ENCODE measurements around the gene NECAP2. TPM values are rescaled to one million over a fixed set of nuclear protein-coding genes. Genes with fewer than 3 reads are reported as not detected.
A peak's percentile ranks its signal among the peaks of the same experiment; 100 is the strongest.
"Not testable (repeated sequence)": the region's sequence is repeated elsewhere in the genome, so short reads cannot be mapped to it uniquely, and the experiment has no call there.

Gene NECAP2
- total and polyA plus RNA-seq, 4 donors: 37.5 to 60.4 (median 38.1) TPM

DNA sequence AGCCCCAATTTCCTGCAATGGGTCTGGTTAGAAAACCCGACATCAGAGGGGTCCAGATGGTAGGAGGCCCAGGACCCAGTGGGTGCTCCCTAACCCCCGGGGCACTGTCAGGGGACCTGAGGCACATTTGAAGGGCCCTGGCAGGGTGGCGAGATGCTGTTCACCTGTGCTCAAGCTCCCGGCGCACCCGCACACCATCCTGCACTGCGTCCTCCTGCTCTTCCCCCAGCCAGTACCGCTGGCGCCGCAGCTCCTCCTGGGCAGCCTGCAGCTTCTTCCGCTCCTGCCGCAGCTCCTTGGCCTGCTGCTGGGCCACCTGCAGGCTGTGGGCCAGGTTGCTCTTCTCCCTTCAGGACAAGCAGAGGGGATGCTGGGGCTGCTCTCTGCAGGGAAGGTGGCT lies 37.6 kb downstream of the NECAP2 start:
- H3K27me3 ChIP-seq (ENCODE audit: control insufficient read depth in 1 of 2, insufficient read depth in 2 of 2, low read length in 1 of 2): no peaks in the 10 kb centered on the region
- intact Hi-C loops (cut with DNase I): no loop called here
- H3K4me1 ChIP-seq (ENCODE audit: control insufficient read depth in 1 of 2, insufficient read depth in 2 of 2, low read length in 2 of 2): no peaks in the 10 kb centered on the region
- no peak overlapping the region for H3K27ac ChIP-seq (ENCODE audit: low read depth in 1 of 2, low read length in 2 of 2)
- H3K9me3 ChIP-seq (ENCODE audit: control insufficient read depth, low read length): no peaks in the 10 kb centered on the region
- no peak overlapping the region for H3K4me3 ChIP-seq (ENCODE audit: low read length in 2 of 2)
- ATAC-seq (ENCODE audit: low FRiP score): no peak
- peaks cover 4 to 6% of the 10 kb centered on the region in 2 donors for H3K36me3 ChIP-seq (ENCODE audit: control insufficient read depth in 1 of 2, insufficient read depth in 2 of 2, low read length in 1 of 2)
- 95% methylated on average over 12 of the region's 12 CpGs for WGBS, 2 donors
- peak in 1 of 2 donors; percentile 43 for DNase-seq

DNA sequence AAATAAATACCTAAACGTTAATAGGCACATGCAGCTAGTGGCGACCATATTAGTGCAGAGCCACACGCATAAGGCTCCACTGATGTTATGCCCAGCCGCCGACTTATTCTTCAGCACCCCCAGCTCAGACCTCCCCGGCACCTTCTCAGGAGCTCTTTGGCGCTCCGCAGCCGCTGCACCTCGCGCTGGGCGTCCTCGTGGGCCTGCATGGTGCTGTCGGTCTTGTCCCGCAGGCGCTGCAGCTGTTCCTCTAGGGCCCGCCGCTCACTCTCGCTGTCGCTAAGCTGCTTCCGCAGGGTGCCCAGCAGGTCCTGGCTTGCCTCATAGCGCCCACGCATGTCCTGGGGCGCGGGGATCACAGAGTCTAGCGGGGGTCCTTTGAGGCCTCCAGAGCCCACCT lies 42.6 kb downstream of the NECAP2 start:
- H3K4me1 ChIP-seq (ENCODE audit: control insufficient read depth in 1 of 2, insufficient read depth in 2 of 2, low read length in 2 of 2); H3K4me3 ChIP-seq (ENCODE audit: low read length in 2 of 2); H3K27me3 ChIP-seq (ENCODE audit: control insufficient read depth in 1 of 2, insufficient read depth in 2 of 2, low read length in 1 of 2); intact Hi-C loops (cut with DNase I); H3K27ac ChIP-seq (ENCODE audit: low read depth in 1 of 2, low read length in 2 of 2); H3K9me3 ChIP-seq (ENCODE audit: control insufficient read depth, low read length); ATAC-seq (ENCODE audit: low FRiP score); H3K36me3 ChIP-seq (ENCODE audit: control insufficient read depth in 1 of 2, insufficient read depth in 2 of 2, low read length in 1 of 2): not testable (repeated sequence)
- 97 to 98% methylated on average over 26 of the region's 26 CpGs for whole genome bisulfite sequencing, 2 donors
- peak in 1 of 2 donors; percentile 72 for DNase-seq

DNA sequence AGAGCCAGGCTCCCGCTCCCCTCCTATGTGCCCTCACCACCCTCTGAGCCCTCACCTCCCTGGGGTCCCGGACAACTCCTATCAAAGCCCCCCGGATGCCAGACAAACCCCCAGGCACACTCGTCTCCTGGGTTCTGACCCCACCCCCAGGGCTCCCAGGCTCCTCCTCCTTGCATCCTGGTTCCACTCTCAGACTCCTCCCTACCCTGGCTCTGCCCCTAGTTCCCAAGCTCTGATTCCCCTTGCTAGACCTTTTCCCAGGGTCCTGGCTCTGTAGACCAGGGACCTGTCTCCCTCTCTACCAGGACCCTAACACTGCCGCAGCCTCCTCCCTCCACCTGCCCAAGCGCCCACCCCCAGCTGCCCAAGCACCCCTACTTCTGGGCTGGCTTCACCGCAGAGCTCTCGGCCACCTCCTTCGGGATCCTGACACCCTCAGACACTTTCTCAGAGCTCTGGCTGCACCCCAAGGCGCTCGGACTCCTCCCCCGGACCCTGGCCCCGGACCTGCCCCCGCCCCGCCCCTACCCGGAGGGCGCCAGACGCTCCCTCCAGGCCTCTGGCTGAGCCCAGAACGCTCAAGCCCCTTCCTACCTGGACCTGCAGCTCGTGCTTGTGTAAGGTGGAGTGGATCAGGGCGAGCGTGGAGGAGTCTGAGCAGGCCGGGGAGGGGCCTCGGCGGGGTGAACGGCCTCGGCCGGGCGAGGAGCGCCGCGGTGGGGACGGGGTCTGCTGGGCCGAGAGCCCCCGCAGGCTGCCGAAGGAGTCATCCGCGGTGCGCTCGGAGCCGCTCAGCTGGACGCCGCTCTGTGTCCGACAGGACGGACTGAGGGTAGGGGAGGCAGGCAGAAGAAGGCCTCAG lies 43.3 kb downstream of the NECAP2 start:
- DNase-seq (peak in 1 of 2 donors; percentile 58), ATAC-seq (ENCODE audit: low FRiP score) (peak; percentile 8)
- H3K27me3 ChIP-seq (ENCODE audit: control insufficient read depth in 1 of 2, insufficient read depth in 2 of 2, low read length in 1 of 2); H3K27ac ChIP-seq (ENCODE audit: low read depth in 1 of 2, low read length in 2 of 2); H3K9me3 ChIP-seq (ENCODE audit: control insufficient read depth, low read length); H3K36me3 ChIP-seq (ENCODE audit: control insufficient read depth in 1 of 2, insufficient read depth in 2 of 2, low read length in 1 of 2); intact Hi-C loops (cut with DNase I); H3K4me1 ChIP-seq (ENCODE audit: control insufficient read depth in 1 of 2, insufficient read depth in 2 of 2, low read length in 2 of 2); H3K4me3 ChIP-seq (ENCODE audit: low read length in 2 of 2): not testable (repeated sequence)
- 85 to 86% methylated on average over 36 to 45 of the region's 45 CpGs for WGBS, 2 donors

DNA sequence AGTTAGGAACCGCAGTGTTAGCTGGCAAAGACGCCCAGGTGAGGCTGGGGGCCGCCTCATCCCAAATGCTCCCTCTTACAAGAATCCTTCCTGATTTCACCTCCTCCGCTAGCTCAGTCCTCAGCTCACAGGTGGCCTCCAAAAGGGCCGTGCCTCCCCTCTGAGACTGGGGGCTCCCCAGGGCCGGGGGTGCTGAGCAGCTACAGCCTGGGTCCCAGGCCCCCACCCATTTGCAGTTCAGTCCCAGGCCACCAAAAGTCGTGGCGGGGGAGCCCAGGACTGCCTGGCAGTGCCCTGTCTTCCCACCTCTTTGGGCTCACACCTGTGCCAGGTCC lies 43.9 kb downstream of the NECAP2 start:
- H3K27ac ChIP-seq (ENCODE audit: low read depth in 1 of 2, low read length in 2 of 2): no peak overlapping the region
- no peak overlapping the region for H3K4me3 ChIP-seq (ENCODE audit: low read length in 2 of 2)
- peaks cover 0 to 1% of the 10 kb centered on the region in 2 donors for H3K36me3 ChIP-seq (ENCODE audit: control insufficient read depth in 1 of 2, insufficient read depth in 2 of 2, low read length in 1 of 2)
- H3K4me1 ChIP-seq (ENCODE audit: control insufficient read depth in 1 of 2, insufficient read depth in 2 of 2, low read length in 2 of 2): no peaks in the 10 kb centered on the region
- intact Hi-C loops (cut with DNase I): no loop called here
- peak in 1 of 2 donors; percentile 43 for DNase-seq
- 93 to 96% methylated on average over 8 of the region's 8 CpGs for WGBS, 2 donors
- no peaks in the 10 kb centered on the region for H3K9me3 ChIP-seq (ENCODE audit: control insufficient read depth, low read length)
- H3K27me3 ChIP-seq (ENCODE audit: control insufficient read depth in 1 of 2, insufficient read depth in 2 of 2, low read length in 1 of 2): no peaks in the 10 kb centered on the region
- no peak for ATAC-seq (ENCODE audit: low FRiP score)

DNA sequence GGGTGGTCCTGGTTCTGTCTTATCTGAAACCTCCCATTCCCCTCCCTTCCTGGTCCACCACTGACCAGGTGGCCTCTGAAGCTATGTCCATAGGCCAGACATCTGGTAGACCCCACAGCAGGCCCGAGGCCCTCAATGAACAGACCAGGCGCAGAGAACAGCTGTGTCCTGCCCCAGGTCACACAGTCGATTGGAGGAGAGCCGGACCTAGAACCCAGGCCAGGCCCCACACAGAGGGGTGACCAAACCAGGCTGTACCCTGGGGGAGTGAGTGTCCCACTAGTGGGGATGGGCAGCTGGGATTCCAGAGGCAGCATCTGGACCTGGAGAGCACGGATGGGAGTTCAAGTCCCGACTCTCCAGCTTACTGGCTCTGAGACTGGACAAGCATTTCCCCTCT lies 44.4 kb downstream of the NECAP2 start:
- Histone ChIP-seq H3K36me3 (ENCODE audit: control insufficient read depth in 1 of 2, insufficient read depth in 2 of 2, low read length in 1 of 2) (peaks cover 0 to 1% of the 10 kb centered on the region in 2 donors), H3K4me1 (ENCODE audit: control insufficient read depth in 1 of 2, insufficient read depth in 2 of 2, low read length in 2 of 2) (no peaks in the 10 kb centered on the region), H3K27me3 (ENCODE audit: control insufficient read depth in 1 of 2, insufficient read depth in 2 of 2, low read length in 1 of 2) (no peaks in the 10 kb centered on the region), H3K9me3 (ENCODE audit: control insufficient read depth, low read length) (no peaks in the 10 kb centered on the region), H3K4me3 (ENCODE audit: low read length in 2 of 2) (no peak overlapping the region), H3K27ac (ENCODE audit: low read depth in 1 of 2, low read length in 2 of 2) (no peak overlapping the region)
- ATAC-seq (ENCODE audit: low FRiP score): no peak
- peak in 1 of 2 donors; percentile 47 for DNase-seq
- 91 to 93% methylated on average over 6 of the region's 6 CpGs for WGBS, 2 donors
- intact Hi-C loops (cut with DNase I): no loop called here

DNA sequence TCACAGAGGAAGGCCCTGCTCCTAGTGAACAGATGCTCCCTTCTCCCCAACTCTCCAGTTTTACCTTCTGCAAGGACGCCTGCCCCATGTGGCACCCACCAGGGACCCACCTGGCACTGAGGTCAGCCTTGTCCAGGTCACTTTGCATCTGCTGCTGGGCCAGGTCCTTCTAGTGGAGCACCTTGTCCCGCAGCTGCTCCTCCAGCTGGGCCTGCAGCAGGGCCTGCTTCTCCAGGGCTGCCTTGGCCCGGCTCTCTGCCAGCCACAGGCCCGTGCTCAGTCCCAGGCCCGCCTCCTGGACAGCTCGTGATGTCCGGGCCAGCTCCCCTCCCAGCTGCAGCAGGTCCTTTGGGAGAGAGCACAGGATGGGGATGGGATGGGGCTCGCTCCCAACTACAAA lies 45.8 kb downstream of the NECAP2 start:
- H3K9me3 ChIP-seq (ENCODE audit: control insufficient read depth, low read length); intact Hi-C loops (cut with DNase I); H3K4me1 ChIP-seq (ENCODE audit: control insufficient read depth in 1 of 2, insufficient read depth in 2 of 2, low read length in 2 of 2); H3K27me3 ChIP-seq (ENCODE audit: control insufficient read depth in 1 of 2, insufficient read depth in 2 of 2, low read length in 1 of 2); H3K27ac ChIP-seq (ENCODE audit: low read depth in 1 of 2, low read length in 2 of 2); H3K4me3 ChIP-seq (ENCODE audit: low read length in 2 of 2); ATAC-seq (ENCODE audit: low FRiP score); H3K36me3 ChIP-seq (ENCODE audit: control insufficient read depth in 1 of 2, insufficient read depth in 2 of 2, low read length in 1 of 2): not testable (repeated sequence)
- 76 to 78% methylated on average over 8 of the region's 8 CpGs for WGBS, 2 donors
- peak in 1 of 2 donors; percentile 49 for DNase-seq

DNA sequence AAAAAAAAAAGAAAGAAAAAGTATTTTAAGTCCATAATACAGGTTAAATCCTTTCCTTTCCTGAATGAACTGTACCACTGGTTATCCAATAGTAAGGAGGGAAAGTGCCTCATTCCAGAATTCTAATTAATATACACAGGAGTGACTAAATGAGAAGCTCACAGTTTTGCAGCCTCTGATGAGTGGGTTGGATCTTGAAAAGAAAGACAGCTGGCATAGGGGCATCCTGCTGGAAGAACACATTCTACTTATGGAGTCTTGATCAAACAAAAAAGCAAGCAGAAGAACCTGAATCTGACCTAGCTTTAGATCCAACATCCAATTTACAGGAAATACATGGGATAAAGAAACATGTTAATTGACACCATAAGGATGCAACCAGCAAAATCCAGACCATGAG lies 46.5 kb downstream of the NECAP2 start:
- H3K4me1 ChIP-seq (ENCODE audit: control insufficient read depth in 1 of 2, insufficient read depth in 2 of 2, low read length in 2 of 2); H3K36me3 ChIP-seq (ENCODE audit: control insufficient read depth in 1 of 2, insufficient read depth in 2 of 2, low read length in 1 of 2); H3K4me3 ChIP-seq (ENCODE audit: low read length in 2 of 2); H3K27me3 ChIP-seq (ENCODE audit: control insufficient read depth in 1 of 2, insufficient read depth in 2 of 2, low read length in 1 of 2); H3K9me3 ChIP-seq (ENCODE audit: control insufficient read depth, low read length); ATAC-seq (ENCODE audit: low FRiP score); H3K27ac ChIP-seq (ENCODE audit: low read depth in 1 of 2, low read length in 2 of 2); intact Hi-C loops (cut with DNase I); DNase-seq: not testable (repeated sequence)

DNA sequence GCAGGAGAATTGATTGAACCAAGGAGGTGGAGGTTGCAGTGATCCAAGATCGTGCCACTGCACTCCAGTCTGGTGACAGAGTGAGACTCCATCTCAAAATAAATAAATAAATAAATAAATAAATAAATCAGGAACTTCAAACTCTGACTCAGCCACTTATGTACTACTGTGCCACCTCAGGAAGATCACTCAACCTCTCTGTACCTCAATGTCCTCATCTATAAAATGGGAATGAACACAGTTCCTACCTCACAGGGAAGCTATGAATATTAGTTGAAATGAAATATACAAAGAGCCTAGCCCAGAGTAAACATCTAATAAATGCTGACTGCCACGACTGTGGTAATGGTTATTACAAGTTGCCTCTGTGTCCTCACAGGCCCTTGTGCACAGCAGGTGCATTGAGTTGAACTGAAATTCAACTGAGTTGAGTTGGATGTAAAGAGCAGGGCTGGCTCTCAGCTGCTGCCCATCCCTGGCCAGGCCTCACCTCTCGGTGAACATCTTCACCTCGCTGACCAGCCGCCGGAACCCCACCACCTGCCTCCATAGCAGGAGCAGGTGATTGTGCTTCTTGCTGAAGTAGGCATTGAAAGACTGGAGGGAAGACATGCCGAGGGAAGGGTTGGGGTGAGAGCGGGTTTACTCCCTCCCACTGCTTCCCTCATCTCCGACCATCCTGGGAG lies 48.8 kb downstream of the NECAP2 start:
- H3K36me3 ChIP-seq (ENCODE audit: control insufficient read depth in 1 of 2, insufficient read depth in 2 of 2, low read length in 1 of 2); ATAC-seq (ENCODE audit: low FRiP score); intact Hi-C loops (cut with DNase I); H3K4me1 ChIP-seq (ENCODE audit: control insufficient read depth in 1 of 2, insufficient read depth in 2 of 2, low read length in 2 of 2); H3K9me3 ChIP-seq (ENCODE audit: control insufficient read depth, low read length); H3K27ac ChIP-seq (ENCODE audit: low read depth in 1 of 2, low read length in 2 of 2); H3K27me3 ChIP-seq (ENCODE audit: control insufficient read depth in 1 of 2, insufficient read depth in 2 of 2, low read length in 1 of 2); H3K4me3 ChIP-seq (ENCODE audit: low read length in 2 of 2): not testable (repeated sequence)
- peak in 1 of 2 donors; percentile 37 for DNase-seq
- WGBS, 2 donors: 93 to 96% methylated on average over 8 to 9 of the region's 9 CpGs

All from aorta (tissue), 5 donors.